A204.1 (cell line): ENCODE measurements around the gene ALPP.
"Not testable (repeated sequence)": the region's sequence is repeated elsewhere in the genome, so short reads cannot be mapped to it uniquely, and the experiment has no call there.

Source experiments
- FAIRE-seq: peaks from 2 replicates; lab custom pipeline; 2012; peaks lifted over from hg19 to GRCh38; lab: Jason Lieb, UNC

Gene ALPP

DNA sequence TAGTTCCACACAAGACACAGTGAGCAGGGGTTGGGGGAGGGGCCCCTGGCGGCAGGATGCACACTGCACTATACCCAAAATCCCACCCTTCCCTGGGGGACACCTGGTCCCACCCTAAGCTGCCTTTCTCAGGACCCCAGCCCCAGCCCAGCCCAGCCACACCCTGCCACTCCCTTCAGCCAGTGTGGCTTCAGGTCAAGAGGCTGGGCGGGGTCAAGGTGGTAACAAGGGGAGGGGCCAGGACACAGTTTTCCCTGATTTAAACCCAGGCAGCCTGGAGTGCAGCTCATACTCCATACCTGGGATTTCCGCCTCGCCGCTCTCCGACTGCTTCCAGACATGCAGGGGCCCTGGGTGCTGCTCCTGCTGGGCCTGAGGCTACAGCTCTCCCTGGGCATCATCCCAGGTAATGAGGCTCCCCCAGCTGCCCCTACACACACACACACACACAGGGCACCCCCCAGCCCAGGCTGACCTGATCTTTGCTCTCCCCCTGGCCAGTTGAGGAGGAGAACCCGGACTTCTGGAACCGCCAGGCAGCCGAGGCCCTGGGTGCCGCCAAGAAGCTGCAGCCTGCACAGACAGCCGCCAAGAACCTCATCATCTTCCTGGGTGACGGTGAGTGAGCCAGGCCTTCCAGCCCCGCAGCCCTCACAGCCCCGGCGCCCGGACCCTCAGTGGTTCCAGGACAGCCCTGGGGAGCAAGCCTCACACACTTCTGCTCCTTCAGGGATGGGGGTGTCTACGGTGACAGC, 28.2 kb downstream of the ALPP start, which contains the start of gene ALPG:
Gene ALPG, plus strand, starts transcription at position 289 of the 755 bp plus-strand sequence. Its CDS starts 51 bp downstream, at position 340.
- FAIRE-seq: no peak

DNA sequence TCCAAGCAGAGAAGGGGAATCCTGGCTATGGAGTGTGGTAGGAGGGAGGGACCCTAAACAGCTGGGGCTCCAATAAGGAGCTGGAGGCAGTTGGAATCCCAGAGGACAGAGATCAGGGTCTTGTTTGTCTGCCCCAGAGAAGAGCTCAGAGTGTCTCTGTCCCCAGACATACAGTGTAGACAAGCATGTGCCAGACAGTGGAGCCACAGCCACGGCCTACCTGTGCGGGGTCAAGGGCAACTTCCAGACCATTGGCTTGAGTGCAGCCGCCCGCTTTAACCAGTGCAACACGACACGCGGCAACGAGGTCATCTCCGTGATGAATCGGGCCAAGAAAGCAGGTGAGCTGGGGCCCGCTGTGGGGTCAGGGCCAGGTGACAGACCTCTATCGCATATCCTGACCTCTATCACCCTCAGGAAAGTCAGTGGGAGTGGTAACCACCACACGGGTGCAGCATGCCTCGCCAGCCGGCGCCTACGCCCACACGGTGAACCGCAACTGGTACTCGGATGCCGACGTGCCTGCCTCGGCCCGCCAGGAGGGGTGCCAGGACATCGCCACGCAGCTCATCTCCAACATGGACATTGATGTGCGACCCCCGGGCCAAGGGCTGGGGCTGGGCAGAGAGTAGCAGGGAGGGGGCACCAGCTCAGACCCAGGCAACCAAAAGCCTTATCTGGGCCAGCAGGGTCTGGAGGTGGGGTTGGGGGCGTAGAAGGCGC, 29.0 kb downstream of the ALPP start:
- FAIRE-seq: not testable (repeated sequence)

DNA sequence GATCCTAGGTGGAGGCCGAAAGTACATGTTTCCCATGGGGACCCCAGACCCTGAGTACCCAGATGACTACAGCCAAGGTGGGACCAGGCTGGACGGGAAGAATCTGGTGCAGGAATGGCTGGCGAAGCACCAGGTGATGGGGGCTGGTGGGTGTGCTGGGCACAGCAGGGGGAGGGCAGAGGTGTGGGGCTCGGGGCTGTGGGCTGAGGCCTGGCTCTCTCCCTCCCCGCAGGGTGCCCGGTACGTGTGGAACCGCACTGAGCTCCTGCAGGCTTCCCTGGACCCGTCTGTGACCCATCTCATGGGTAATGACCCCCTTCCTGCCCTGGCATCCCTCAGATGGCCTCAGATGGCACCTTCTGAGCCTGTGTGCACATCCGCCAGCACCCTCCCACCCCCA, 29.7 kb downstream of the ALPP start:
- not testable (repeated sequence) for FAIRE-seq

- FAIRE-seq: not testable (repeated sequence)
Measured at GRCh38 chr2:232409617-232410016, 31.1 kb downstream of the ALPP start.

DNA sequence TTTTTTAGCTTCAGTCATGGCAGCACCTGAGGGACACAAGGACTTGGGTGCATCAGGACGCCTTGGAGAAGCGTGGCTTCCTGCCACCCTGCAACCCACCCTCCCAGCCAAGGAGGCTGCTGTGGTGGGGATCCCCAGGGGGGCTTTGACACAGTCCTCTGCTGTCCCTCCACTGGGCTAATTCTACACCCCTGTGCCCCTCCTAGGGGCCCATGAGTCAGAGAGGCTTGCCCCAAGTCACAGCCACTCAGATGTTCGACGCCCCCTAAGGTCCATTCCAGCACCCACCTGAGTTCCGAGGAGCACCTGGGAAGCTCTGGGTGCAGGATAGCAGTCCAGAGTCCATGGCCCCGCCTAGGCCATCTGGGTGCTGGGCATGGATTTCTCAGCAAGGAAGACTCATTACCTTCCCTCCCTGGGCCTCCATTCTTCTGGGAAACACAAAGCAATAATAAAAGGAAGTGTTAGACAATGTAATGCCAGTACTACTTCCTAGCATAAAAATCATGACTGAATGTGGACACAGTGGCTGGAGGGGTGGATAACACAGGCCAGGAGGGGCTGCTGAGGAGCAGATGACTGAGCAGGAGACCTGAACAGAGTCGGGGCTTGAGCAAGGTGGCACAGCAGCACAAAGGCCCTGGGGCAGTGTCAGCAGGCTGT, 31.8 kb downstream of the ALPP start:
- no peak for FAIRE-seq

DNA sequence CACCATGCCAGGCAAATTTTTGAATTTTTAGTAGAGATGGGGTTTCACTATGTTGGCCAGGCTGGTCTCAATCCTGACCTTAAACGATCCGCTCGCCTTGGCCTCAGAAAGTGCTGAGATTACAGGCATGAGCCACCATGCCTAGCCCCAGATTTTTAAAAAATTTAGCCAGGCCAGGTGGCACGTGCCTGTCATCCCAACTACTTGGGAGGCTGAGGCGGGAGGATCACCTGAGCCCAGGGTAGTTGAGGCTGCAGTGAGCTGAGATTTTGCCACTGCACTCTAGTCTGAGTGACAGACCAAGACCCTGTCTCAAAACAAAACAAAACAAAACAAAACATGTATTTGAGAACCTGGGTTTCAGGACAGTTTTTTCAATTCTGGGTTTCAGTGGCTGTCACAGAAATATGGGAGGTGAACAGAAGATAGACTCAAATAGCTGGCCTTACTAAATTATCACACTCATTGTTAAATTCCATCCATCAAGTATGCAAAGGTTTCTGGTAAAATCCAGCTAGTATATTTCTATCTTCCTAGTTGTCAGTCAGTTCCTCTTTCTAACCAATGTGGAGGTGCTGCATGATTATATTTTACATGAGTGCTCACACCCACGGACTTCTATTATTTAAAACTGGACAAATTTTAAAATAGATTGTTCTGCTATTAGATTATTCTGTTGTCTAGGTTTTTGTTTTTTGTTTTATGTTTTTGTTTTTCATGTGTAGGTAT, 33.5 kb downstream of the ALPP start:
- no peak for FAIRE-seq

- FAIRE-seq: no peak
Measured at GRCh38 chr2:232412986-232413385, 34.4 kb downstream of the ALPP start.

DNA sequence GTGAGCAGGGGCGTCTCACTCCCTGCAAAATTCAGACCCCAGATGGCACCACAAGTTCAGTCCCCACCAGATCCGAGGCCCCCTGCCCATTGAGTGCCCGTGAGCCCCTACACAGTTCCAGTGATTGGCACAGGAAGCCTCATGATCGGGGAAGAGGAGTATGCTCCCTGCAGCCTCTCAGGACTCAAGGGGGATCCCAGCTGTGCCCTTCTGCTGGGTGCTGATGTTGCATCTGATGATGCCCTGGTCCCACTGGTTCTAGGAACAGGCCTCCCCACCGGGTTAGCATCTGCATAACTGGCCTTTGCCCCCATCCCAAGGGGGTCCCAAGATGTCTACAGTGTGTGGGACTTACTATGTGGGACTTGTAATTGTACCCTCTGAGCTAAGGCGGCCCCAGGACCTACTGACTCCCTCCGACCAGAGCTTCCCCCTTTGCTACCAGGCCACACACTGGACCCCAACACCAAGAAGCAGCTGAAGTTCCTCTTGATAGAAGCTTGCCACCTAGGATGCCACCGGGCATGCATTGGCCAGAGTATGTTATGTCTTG, 36.7 kb downstream of the ALPP start:
- FAIRE-seq: no peak

- FAIRE-seq: no peak
Measured at GRCh38 chr2:232415736-232416520, 37.4 kb downstream of the ALPP start.

- no peak for FAIRE-seq
Measured at GRCh38 chr2:232416521-232417470, 38.2 kb downstream of the ALPP start.

DNA sequence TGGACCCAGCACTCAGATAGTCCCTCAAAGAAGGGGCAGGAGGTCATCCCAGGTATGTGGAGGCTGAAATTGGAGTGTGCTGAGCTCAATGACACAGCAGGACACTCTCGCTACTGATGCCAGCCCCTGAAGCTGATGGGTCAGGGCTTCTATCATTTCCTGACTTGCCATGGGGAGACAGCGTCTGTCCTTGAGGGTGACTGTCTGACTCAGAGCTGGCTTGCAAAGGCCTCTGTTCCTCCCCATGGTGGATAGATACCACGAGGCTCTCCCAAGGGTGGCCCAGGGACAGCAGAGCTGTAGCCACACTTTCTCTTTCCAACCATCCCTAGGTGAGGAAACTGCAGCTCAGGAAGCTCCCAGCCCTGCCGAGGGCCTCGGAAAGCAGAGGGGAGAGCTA, 38.9 kb downstream of the ALPP start:
- FAIRE-seq: no peak

DNA sequence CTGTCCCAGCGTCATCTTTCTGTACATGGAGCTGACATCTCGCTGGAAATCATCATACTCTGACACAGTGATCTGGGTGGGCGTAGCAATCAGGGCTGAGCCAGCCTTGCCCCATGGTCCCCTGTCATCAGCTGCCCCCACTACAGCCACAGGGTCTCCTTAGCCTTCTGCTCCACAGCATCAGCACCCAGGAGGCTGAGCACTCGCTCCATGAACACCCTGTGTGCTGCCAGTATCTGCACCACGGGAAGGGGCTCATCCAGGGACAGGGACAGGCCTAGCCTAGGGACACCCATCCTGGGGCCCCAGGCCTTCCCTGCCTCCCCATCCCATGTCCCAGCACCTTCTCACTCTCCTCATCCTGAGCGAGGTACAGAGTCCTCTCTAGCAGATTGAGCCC, 39.5 kb downstream of the ALPP start:
- no peak for FAIRE-seq

GRCh38 chr2:232418466-232419244, 40.1 kb downstream of the ALPP start:
- no peak for FAIRE-seq

GRCh38 chr2:232419245-232420072, 40.9 kb downstream of the ALPP start:
- no peak for FAIRE-seq

DNA sequence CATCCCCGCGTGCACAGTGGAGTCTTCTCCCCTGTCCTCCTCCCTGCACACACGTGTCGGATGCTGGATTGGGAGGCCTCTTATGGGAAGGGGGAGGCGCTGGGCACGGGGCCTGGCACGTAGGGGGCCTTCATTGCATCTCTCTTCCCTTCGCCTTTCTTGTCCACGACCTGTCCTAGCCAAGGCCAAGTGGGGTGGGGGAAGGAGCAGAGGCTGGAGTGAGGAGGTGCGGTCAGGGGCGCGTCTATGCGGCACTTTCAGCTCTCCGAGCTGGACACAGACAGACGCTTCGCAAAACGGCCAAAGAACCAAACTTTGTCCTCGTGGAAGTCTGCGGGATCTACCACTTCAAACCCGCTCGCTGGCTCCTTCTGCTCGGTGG, 41.5 kb downstream of the ALPP start:
- FAIRE-seq: no peak

DNA sequence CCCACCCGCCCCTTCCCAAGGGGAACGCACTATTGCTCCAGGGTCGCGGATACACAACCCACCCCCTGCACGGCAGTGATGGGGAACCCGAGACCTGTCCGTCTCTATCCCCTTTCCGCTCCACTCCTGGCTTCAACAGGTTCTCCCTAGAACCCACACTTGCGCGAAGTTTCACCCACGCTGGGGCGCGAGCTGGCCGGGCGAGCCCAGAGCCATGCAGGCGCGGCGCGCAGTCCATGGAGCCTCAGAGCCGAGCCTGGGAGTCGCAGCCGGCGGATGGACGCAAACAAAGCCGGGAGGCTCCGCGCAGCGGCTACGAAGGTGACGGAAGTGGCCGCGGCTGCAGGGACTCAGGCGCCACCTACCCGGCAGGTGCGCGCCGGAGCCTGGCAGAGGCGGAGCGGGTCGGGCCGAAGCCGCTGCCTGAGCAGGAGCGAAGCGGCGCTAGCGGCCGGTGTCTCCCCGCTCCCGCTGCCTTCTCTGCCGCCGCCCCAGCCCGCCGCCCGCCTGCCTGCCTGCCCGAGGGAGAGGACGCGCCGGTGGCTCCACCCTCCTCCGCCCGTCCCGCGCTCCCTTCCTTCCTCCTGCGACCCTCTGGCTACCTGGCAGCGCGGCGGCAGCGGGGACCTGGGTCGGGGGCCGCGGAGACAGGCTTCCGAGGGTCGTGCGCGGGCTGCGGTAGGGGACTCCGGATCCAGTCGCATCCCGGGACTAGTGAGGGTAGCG, 42.1 kb downstream of the ALPP start:
- no peak for FAIRE-seq

DNA sequence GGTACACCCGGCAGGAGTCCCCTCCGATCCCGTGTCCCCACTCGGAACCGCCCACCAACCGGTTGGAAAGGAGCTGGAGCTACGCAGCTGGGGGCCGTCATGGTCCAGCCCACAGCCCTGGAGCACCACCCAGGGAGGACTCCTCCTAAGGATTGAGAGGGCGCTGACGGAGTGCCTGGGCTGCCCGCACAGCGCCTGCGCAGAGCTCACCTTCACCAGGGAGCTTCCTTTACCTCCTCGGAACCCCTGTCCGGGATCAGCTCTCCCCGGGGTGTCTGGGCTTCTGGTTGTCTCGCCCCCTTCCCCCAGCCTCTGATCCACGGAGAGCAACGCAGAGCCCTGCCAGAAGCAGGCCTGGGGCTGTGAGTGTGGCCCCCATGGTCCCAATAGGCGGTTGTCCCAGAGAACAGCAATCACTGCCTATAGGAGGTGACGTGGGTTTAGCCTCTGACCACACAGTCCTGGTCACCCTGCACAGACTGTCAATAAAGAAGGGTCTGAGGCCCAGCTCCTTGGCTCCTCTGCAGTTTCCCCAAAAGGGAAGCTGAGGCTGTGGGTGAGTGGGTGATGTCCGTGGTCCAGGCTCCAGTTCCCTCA, 42.7 kb downstream of the ALPP start:
- FAIRE-seq: no peak
